Stimulated activated effector memory CD8-positive, alpha-beta T cell treated with anti-CD3 and anti-CD28 coated beads, Interleukin-12 subunit alpha, Interleukin-12 subunit beta, amount 100 ng/mL, for 72 hours (primary cell): ENCODE measurements around the gene ZNF43.
"Not testable (repeated sequence)": the region's sequence is repeated elsewhere in the genome, so short reads cannot be mapped to it uniquely, and the experiment has no call there.

ENCODE experiments used
- ATAC-seq: fragments of 150-1000 bp; cut with Tn5 transposase; 2 replicates; pipeline ENCODE4 v1.10.0; 2021
- DNase-seq, 2 donors: peaks; one replicate each; pipeline ENCODE4 v3.0.0; 2021 to 2022; ENCODE audit warnings: low spot score in 2 of 2
- H3K27ac Mint-ChIP-seq: one replicate; pipeline ENCODE4 v1.8.0; 2022; ENCODE audit warnings: mild to moderate bottlenecking, mixed read lengths
- H3K36me3 Mint-ChIP-seq: one replicate; pipeline ENCODE4 v1.8.0; 2022; ENCODE audit warnings: mild to moderate bottlenecking, mixed read lengths
- H3K4me1 Mint-ChIP-seq: one replicate; pipeline ENCODE4 v1.8.0; 2022; ENCODE audit warnings: mixed read lengths
- H3K4me3 Mint-ChIP-seq: one replicate; pipeline ENCODE4 v1.8.0; 2022; ENCODE audit warnings: mild to moderate bottlenecking, mixed read lengths
- H3K9me3 Mint-ChIP-seq: one replicate; pipeline ENCODE4 v1.8.0; 2022; ENCODE audit warnings: mixed read lengths

ZNF43 gene

DNA sequence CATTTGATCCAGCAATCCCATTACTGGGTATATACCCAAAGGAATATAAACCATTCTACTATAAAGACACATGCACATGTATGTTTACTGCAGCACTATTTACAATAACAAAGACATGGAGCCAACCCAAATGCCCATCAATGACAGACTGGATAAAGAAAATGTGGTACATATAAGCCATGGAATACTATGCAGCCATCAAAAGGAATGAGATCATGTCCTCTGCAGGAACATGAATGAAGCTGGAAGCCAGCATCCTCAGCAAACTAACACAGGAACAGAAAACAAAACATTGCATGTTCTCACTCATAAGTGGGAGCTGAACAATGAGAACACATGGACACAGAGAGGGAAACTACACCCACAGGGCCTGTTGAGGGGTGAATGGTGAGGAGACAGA is 80.4 kb downstream of the ZNF43 start:
- H3K9me3 Mint-ChIP-seq, ATAC-seq, H3K4me3 Mint-ChIP-seq, H3K27ac Mint-ChIP-seq, DNase-seq: not testable (repeated sequence)
- peaks cover 15% of the 10 kb centered on the region for H3K4me1 Mint-ChIP-seq
- peaks cover 68% of the 10 kb centered on the region for H3K36me3 Mint-ChIP-seq
